Measurements from ENCODE around the gene HIGD2A.
A peak's percentile ranks its signal among the peaks of the same experiment; 100 is the strongest.

Gene HIGD2A

GRCh38 chr5:176415952-176416924, 27.7 kb downstream of the HIGD2A start, which contains the start of gene CLTB:
TSS of gene CLTB (minus strand) at chr5:176416539. CDS start at chr5:176416363, 176 bp downstream.
- peak; percentile 90 for DNase-seq (ENCODE audit: low read depth)

- no peak for DNase-seq (ENCODE audit: low read depth)
Measured at GRCh38 chr5:176416965-176417364, 28.4 kb downstream of the HIGD2A start.

- no peak for DNase-seq (ENCODE audit: low read depth)
Measured at GRCh38 chr5:176418251-176418650, 29.7 kb downstream of the HIGD2A start.

- DNase-seq (ENCODE audit: low read depth) = no peak
Measured at GRCh38 chr5:176420086-176420485, 31.5 kb downstream of the HIGD2A start.

- DNase-seq (ENCODE audit: low read depth) = no peak
Measured at GRCh38 chr5:176420972-176421544, 32.5 kb downstream of the HIGD2A start.

GRCh38 chr5:176424181-176424580, 35.6 kb downstream of the HIGD2A start:
- no peak for DNase-seq (ENCODE audit: low read depth)

GRCh38 chr5:176425138-176425537, 36.6 kb downstream of the HIGD2A start:
- no peak for DNase-seq (ENCODE audit: low read depth)

GRCh38 chr5:176425791-176426190, 37.2 kb downstream of the HIGD2A start:
- DNase-seq (ENCODE audit: low read depth) = no peak

GRCh38 chr5:176426876-176427275, 38.3 kb downstream of the HIGD2A start:
- no peak for DNase-seq (ENCODE audit: low read depth)

GRCh38 chr5:176427971-176428370, 39.4 kb downstream of the HIGD2A start:
- DNase-seq (ENCODE audit: low read depth) = no peak

- no peak for DNase-seq (ENCODE audit: low read depth)
Measured at GRCh38 chr5:176429972-176430371, 41.4 kb downstream of the HIGD2A start.

GRCh38 chr5:176432707-176433106, 44.2 kb downstream of the HIGD2A start:
- DNase-seq (ENCODE audit: low read depth) = no peak

- DNase-seq (ENCODE audit: low read depth) = no peak
Measured at GRCh38 chr5:176436656-176437055, 48.1 kb downstream of the HIGD2A start.

- DNase-seq (ENCODE audit: low read depth) = no peak
Measured at GRCh38 chr5:176438959-176439757, 50.6 kb downstream of the HIGD2A start.
